Daoy (cell line): Measurements from ENCODE around the gene RARA. TPM values are rescaled to one million over a fixed set of nuclear protein-coding genes. Genes with fewer than 3 reads are reported as not detected.
A peak's percentile ranks its signal among the peaks of the same experiment; 100 is the strongest.

Source experiments
- DNase-seq: peaks from one replicate; pipeline ENCODE4 v3.0.0-alpha.2; 2015; ENCODE audit warnings: low read depth
- total RNA-seq: library from RNA; depleted of rRNA; stranded (reverse); fragments of >200 nt; shearing (Covaris generic); gene quantifications from 2 replicates; pipeline ENCODE4 v1.2.3, GENCODE V29; 2014; rRNA removed

The RARA gene
- total RNA-seq = 15.6 and 19.9 TPM in 2 replicates

- DNase-seq = no peak
Measured at GRCh38 chr17:40309031-40309948, at the start of gene RARA. RARA (plus strand) TSS chr17:40309180; CDS start chr17:40331219, 22,039 bp downstream.

- DNase-seq = no peak
Measured at GRCh38 chr17:40259505-40259904, 49.5 kb upstream of the RARA start.

DNA sequence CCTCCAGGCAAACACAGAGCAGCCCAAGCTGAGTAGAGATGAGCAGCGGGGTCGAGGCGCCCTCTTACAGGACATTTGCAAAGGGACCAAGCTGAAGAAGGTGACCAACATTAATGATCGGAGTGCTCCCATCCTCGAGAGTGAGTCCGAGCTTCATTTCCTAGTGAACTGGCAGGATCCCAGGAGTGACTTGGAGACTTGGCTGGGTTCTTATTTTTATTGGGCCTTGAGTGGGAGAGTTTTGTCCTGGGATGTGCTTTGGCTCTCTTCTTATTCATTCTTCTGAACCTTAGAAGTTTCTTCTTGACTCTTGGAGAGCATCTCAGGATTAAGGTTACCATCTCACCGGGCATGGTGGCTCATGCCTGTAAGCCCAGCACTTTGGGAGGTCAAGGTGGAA is 48.5 kb upstream of the RARA start:
- no peak for DNase-seq

DNA sequence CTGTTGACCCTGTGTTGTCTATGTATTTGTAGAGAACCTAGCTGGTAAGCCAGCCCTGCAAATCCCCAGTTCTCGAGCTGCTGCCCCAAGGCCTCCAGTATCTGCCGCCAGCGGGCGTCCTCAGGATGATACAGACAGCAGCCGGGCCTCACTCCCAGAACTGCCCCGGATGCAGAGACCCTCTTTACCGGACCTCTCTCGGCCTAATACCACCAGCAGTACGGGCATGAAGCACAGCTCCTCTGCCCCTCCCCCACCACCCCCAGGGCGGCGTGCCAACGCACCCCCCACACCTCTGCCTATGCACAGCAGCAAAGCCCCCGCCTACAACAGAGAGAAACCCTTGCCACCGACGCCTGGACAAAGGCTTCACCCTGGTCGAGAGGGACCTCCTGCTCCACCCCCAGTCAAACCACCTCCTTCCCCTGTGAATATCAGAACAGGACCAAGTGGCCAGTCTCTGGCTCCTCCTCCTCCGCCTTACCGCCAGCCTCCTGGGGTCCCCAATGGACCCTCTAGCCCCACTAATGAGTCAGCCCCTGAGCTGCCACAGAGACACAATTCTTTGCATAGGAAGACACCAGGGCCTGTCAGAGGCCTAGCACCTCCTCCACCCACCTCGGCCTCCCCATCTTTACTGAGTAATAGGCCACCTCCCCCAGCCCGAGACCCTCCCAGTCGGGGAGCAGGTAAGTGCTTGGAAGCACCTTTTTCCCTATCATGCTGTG is 44.4 kb upstream of the RARA start:
- DNase-seq = no peak

- DNase-seq = no peak
Measured at GRCh38 chr17:40265337-40265736, 43.6 kb upstream of the RARA start.

DNA sequence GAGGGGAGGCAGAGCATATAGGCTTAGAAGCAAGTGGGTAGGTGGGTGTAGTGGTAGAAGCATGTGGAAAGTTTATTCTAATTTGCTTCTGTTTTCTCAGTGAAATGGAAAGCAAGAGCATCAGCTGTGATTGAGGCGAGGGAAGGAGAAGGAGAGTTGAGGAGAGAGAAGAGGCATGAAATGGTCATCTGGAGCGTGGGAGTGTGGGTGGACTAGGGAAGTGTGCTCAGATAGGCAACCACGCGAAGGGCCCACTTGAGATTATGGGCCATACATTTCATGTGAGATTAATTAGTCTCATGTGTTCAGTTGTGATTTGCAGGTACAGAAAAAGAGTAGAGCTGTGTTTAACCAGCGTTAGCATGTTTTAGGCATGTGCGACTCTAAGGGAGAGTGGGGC is 42.1 kb upstream of the RARA start:
- DNase-seq = no peak

DNA sequence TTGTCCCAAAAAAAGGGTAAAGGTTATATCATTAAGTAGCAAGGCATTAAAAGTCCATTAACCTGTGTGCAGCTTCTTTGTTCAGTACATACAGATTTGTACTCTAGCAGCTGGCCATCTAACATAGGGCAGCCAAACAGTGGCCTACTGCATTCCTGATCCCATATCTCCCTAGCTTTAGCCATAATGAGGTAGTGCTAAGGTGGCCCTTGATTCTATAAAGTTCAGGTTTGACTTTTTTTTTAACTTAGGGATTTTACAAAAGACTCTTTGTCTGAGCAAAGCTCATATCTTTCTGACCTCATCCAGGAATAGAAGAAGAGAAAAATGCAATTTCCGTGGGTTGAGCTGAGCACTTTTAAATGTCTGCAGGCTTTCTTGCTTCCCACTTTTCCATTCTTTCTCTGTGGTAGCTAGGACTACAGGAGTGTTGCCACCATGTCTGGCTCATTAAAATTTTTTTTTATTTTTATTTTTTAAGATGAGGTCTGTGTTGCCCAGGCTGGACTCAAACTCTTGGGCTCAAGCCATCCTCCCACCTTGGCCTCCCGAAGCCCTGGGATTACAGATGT is 40.8 kb upstream of the RARA start:
- DNase-seq = no peak

DNA sequence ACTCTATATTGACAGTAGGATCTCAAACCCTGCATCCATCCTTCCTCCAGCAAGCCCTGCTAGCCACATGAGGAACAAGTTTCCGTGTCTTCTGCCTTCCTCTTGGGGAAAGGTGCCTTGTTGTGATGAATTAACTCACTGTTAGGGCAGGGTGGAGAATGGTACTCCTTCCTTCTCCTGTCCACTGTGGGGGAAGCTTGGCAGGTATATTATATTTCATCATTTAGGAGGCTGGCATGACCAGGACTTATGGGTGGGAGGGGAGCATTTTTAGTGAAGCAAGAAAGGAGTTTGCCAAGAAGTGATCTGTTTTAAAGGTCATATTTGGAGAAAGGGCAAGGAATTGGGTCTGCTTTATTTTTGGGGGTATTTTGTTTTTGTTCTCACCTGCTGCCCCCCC is 30.6 kb upstream of the RARA start:
- no peak for DNase-seq

DNA sequence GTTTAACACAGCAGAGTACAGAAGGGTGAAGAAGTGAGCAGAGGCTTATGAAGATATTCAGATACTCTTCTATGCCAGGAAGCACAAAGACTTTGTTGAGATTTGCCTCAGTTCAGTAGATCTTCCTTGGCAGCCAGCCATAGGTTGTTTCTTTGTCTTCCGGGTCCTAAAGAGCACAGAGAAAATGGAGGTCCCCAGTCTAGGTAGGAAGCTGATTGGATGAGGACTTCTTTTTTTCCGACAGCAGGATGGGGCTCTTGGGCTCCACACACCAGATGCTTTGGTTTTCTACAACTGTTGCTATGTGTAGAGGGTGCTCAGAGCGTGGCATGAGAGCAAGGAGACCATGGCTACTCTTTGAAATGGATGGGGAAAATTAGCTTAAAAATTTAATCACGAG is 29.6 kb upstream of the RARA start:
- no peak for DNase-seq

DNA sequence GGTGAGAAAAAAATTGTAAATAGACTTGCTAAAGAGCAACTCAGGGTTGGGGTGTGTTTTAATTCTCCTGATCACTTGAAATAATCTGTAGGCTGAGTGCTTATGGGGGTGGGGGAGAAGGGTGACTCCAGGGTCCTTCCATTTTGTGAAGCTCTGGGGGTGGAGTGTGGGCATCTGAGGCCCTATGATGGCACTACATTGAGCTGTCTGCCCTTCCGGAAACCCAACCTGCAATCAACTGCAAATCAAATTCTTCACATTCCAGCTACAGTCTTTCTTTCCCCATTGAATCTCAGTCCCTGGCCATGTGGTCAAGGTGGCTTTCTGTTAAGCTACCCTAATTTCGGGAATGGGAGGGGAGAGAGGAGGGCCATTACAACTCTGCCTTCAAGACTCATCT is 27.3 kb upstream of the RARA start:
- peak; percentile 32 for DNase-seq

DNA sequence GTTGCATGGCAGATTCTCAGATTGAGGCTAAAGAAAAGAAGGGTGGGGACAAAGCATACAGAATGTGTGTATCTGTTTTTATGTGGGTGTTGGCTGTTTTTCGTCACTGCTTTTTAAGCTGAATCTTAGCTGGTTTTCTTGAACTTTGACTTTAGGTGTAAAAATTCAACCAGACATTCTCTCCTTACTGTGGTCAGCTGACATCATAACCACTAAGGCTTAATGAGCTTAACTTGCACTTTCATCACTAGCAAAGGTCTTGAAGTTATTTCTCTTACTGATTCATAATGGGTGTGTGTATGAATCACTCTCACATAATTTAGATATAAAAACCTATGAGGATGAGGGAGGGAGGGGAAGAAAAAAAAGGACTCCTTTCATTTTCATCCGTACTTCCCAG is 25.3 kb upstream of the RARA start:
- DNase-seq = peak; percentile 89

GRCh38 chr17:40284085-40284713 is 24.8 kb upstream of the RARA start:
- peak; percentile 74 for DNase-seq

GRCh38 chr17:40286473-40286872 is 22.5 kb upstream of the RARA start:
- no peak for DNase-seq

DNA sequence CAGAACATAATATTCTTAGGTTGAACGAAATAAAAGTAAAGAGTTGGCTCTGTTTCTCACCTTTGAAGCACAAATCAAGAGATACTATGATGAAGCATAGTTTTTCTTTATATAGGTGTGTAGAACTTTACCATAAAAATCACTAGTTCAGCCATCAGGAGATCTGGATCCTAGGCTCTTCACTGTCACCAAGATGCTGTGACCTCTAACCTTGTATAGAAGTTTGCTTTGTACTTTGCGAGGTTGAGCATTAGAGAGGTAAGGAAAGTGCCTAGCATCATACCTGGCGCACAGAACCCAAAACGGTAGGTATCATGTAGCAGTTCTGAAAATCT is 21.9 kb upstream of the RARA start:
- no peak for DNase-seq

GRCh38 chr17:40287494-40288369 is 21.2 kb upstream of the RARA start, which contains the start of gene CDC6:
CDC6 (plus strand) TSS chr17:40287879; CDS start chr17:40289421, 1,542 bp downstream.
- DNase-seq = peak; percentile 99

DNA sequence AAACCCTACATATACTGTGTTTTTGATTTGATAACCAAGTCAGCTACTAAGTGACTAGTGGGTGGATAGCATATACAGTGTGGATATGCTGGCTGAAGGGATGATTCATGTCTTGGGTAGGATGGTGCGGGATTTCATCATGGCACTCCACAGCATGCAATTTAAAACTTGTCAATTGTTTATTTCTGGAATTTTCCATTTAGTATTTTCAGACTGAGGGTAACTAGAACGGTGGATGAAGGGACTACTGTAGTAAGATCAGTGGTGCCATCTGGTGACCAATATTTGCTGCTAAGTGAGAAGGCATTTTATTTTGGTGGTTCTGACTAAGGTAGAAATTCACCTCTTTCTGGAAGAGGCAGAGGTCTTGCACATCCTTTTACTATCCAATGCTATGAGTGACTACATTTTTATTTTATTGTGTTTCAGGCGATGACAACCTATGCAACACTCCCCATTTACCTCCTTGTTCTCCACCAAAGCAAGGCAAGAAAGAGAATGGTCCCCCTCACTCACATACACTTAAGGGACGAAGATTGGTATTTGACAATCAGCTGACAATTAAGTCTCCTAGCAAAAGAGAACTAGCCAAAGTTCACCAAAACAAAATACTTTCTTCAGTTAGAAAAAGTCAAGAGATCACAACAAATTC is 18.2 kb upstream of the RARA start:
- DNase-seq = peak; percentile 60

DNA sequence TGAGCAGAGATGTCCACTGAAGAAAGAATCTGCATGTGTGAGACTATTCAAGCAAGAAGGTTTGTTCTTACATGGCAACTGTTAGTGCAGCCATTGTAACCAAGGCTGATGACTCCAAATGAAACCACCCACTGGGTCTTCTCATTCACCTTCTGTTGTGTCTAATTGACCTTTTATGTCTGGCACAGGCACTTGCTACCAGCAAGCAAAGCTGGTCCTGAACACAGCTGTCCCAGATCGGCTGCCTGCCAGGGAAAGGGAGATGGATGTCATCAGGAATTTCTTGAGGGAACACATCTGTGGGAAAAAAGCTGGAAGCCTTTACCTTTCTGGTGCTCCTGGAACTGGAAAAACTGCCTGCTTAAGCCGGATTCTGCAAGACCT is 17.7 kb upstream of the RARA start:
- no peak for DNase-seq

- no peak for DNase-seq
Measured at GRCh38 chr17:40293363-40293762, 15.6 kb upstream of the RARA start.

- DNase-seq = no peak
Measured at GRCh38 chr17:40295488-40296436, 13.2 kb upstream of the RARA start.

GRCh38 chr17:40297511-40297910 is 11.5 kb upstream of the RARA start:
- DNase-seq = no peak
